ENCODE results near the gene TRIM38.

The TRIM38 gene

DNA sequence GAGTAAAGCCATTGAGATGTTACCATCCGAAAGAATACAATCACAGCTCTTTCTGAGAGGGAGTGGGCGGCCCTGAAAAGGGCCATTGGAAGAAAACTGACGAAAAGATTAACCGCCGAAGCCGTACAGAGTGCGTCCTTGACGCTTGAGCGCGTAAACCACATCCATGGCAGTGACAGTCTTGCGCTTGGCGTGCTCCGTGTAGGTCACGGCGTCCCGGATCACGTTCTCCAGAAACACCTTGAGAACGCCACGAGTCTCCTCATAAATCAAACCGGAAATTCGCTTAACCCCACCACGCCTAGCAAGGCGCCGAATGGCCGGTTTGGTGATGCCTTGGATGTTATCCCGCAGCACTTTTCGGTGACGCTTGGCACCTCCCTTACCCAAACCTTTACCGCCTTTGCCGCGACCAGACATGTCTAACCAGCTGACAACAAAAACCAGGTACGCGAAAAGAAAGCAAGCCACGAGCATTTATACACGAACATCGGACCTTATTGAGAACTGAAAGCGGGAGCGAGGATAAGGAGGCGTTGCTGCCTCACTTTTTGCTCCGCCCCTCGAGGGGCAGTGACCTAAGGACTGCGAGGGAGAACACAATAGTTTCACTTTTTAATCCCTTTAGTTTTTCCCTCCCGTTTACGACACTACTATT is 64.4 kb downstream of the TRIM38 start:
- peak; percentile 92 to 93 for DNase-seq (ENCODE audit: low read depth in 2 of 2)

DNA sequence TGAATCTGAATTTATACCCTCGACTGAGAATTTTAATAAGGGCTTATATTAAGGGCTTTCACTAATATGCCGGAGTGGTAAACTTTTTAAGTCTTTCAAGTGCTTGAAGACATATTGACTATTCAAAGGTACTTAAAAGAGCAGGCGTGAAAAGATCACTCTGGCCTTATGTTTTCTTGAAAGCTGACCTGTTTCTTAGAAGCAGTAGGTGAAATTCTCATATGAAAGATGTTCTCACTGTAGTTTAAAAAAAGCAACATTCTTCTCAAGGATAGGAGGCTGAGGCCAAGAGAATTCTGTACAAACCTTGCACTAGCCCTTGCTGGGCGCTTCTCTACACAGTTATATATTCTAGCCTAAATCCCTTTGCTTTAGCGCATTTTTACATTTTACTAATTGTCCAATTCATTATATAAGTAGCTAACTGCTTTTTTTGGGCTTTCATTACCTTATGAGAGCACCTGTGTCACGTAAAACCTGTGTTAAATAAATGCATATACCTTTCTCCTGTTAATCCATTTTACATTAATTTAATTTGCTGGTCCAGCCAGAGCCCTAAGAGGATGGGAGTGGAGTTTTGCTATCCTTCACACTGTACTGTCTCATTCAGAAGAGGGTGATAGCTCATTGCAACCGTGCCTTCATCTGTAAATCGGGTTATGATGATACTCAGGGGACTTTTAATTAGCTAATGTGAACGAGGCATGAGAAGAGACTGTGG is 65.0 kb downstream of the TRIM38 start:
- no peak for DNase-seq (ENCODE audit: low read depth in 2 of 2)

DNA sequence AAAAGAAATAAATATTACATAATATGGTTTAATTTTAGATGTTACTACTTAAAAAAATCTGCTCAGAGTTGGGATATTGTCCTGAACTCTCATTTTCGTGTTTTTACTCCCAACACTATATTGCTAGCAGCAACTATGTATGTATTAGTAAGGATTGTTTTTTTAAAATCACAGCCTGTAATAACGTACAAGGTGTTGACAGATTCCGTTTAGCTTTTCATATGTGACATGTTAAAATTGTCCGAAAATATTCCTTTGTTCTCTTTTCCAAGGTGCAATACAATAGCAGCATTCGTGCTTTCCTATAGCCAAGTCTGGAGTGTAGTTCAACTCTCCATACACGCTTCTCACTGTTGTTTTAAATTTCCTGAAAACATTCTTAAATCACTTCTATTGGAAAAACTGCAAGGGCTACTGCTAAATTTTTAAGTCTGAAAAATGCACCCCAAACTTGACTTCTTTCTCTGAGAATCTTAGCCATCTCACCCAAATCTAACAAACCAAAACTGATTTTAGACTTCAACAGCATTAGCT is 65.7 kb downstream of the TRIM38 start:
- DNase-seq (ENCODE audit: low read depth in 2 of 2): no peak

DNA sequence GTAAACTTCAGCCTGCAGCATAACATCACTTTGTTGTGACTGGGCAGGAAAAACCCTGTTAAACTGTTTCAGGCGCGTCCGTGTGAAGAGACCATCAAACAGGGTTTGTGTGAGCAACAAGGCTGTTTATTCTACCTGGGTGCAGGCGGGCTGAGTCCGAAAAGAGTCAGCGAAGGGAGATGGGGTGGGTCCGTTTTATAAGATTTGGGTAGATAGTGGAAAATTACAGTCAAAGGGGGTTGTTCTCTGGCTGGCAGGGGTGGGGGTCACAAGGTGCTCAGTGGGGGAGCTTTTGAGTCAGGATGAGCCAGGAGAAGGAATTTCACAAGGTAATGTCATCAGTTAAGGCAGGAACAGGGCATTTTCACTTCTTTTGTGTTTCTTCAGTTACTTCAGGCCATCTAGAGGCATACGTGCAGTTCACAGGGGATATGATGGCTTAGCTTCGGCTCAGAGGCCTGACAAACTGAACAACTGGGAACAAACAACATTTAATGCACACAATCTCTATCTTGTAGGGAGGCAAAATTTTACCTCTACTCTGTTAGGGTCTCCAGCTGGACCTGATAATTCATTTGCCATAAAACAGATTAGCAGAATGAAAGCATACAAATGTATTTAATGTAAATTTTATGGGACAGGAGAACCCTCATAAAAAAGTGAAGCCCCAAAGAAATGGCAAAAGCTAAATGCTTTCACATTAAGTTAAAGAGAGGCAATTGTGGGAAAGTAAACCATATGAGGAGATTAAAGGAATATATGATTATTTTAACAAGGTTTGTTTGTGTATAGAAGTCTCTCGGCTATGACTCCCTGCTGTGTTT is 66.4 kb downstream of the TRIM38 start:
- no peak for DNase-seq (ENCODE audit: low read depth in 2 of 2)

DNA sequence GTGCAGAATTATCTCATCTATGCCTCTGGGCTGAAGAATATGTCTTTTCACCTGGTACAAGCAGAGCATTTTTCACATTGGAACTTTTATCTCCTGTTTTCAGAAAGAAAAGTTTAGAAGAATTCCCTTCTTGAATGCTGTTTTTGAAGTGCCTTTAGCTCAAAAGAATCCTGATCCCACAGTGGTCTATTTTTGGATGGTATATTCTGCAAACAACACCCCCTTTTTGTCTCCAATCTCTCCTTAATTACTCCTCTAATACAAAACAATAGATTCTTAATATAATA is 66.9 kb downstream of the TRIM38 start:
- no peak for DNase-seq (ENCODE audit: low read depth in 2 of 2)

DNA sequence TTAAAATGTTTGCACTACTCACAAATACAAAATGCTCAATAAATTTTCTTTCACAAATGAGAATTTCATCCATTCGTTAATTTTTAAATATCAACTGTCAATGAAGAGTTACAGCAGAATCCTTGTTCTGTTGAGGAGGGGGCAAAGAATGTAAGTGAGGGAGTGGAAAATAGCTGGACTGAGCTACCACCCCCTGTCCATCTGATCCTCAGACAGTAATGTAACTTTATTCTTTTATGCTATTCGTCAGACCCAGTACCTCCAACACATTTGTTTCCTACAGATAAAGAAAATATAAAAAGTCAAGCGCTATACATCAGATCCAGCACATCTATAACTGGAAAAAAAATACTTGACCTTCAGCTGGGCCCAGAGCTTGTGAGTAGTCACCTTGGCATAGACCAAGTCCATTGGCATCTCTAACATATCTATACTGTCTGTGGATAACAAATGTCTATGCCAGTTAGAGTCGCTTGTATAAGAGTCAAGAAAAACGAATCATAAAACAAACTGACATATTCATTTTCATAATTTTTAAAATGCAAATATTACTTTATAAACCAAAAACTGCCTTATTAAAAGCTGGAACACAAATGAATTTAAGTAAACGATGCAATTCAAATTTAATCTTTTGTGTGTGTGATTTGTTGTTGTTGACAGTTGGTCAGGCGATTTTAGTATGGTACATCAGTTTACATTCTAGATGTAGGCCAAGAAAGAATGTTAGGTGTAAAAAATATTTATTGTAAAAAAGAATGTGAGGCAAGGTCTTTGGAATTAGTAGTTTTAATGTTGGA is 67.5 kb downstream of the TRIM38 start:
- DNase-seq (ENCODE audit: low read depth in 2 of 2): no peak

DNA sequence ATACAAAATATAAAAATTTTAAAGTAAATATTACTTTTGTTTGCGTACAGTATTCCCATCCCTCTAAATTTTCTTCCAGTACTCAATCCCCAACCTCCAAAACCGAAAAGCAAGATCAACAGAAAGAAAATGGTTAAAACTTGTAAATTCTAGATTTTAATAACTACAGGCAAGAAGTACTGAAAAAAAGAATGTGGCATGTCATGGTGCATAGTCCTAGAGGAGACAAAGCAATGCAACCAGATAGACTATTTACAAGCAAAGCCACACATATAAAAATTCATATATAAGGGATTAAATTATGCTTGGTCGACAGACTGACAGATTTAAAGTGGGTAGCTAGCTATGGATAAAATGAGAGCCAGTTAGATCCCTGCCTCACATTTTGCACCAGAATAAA is 68.1 kb downstream of the TRIM38 start:
- DNase-seq (ENCODE audit: low read depth in 2 of 2): no peak

DNA sequence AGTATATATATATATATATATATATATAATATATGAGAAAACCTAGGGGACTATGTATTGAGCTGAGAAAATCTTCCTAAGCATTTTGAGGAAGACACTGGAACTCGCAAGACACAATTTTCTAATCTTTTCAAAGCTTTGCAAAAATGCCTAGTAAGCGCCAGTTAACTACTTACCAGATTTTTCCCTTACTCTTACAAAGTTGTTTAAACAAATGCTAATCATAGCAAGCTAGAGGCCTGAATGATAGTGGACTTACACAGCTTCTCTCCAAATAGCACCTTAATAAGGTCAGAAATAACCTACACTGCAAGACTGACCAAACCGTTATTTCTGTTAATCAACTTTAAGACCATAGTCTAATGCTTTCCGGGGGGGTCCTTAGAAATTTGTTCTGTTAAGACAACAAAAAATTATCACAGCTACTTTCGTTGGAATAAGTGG is 68.6 kb downstream of the TRIM38 start:
- DNase-seq (ENCODE audit: low read depth in 2 of 2): no peak

DNA sequence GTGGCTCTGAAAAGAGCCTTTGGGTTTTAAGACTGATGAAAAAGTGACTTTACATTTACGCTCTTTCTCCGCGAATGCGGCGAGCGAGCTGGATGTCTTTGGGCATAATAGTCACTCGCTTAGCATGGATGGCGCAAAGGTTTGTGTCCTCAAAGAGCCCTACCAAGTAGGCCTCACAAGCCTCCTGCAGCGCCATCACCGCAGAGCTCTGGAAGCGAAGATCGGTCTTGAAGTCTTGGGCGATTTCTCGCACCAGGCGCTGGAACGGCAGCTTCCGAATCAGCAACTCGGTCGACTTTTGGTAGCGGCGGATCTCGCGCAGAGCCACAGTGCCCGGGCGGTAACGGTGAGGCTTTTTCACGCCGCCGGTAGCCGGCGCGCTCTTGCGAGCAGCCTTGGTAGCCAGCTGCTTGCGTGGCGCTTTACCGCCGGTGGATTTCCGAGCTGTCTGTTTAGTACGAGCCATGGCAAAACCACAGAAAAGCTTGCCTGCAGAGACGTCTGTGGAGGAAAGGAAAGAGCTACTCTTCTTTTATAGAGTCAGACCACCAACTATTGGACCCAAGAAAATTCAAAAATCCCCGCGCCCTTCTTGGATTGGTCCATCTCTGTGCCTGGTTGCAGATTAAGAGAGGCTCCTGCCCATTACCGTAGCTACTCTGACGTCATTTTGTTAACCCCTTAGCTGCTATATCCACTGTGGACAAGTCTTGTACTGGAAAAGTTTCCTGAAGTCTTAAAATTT is 69.2 kb downstream of the TRIM38 start:
- DNase-seq (ENCODE audit: low read depth in 2 of 2): peak; percentile 90 to 92

DNA sequence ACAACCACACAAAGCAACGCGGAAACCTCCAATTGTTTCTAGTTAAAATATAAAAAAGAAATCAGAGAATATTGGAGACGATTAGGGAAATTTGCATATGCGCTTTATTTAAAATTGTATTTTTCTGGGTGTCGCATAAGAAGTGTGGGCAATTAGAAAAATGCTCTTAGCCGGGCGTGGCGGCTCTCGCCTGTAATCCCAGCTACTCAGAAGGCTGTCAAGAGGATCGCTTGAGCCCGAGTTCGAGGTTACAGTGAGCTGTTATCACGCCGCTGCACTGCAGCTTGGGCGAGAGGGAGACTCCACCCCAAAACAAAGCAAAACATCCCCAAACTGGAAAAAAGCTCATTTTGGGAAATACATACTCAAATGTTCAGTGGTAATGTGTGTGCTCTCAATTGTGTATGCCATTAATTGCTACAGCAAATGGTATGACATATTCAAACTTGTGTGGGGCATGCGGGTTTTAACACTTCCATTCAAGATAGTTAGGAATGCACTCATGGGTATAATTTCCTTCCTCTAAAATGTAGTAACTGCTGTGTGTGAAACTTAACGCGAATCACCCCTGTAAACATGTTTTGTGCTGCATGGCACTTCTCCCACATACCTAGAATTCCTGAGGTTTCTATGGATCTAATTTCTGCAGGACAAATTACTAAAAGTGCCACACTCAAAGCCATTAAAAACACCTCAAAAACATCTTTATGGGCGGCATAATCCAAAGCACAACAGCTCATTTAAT is 69.9 kb downstream of the TRIM38 start:
- no peak for DNase-seq (ENCODE audit: low read depth in 2 of 2)

DNA sequence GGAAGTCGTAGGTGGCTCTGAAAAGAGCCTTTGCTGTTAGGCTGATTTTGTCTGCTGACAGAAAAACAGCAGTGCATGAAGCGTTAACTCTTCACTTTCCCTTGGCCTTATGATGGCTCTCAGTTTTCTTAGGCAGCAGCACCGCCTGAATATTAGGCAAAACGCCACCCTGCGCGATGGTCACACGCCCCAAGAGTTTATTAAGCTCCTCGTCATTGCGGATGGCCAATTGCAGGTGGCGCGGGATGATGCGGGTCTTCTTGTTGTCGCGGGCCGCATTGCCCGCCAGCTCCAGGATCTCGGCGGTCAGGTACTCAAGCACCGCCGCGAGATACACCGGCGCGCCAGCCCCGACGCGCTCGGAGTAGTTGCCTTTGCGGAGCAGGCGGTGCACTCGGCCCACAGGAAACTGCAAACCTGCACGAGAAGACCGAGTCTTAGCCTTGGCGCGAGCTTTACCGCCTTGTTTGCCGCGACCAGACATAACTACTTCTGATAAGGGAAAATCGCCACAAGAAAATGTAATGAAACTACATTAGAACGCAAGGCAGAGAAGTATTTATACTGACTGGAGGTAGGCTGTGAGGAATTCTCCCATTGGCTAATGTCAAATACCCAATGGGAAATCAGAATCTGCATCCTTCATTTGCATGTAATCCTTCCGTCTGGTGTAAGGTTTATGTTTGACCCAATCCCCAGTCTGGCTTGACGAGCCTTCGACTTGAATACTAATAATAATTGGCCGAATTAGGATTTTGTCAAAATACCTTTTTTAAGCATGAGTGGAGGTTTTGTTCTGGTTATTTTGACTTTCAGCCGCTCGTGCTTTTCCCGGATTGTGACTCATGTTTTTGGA is 70.7 kb downstream of the TRIM38 start:
- peak; percentile 96 to 97 for DNase-seq (ENCODE audit: low read depth in 2 of 2)

DNA sequence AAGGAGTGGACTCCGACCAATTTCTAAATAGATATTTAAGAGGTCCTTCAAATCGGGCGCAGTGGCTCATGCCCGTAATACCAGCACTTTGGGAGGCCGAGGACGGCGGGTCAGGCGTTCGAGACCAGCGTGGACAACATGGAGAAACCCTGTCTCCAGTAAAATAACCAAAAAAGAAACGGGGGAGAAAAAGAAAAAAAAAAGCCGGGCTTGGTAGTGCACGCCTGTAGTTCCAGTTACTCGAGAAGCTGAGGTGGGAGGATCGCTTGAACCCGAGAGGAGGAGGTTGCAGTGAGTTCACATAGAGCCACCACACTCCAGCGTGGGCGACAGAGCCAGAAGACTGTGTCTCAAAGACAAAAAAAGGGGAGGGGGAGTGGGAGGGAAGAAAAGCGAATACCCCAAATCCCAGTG is 71.3 kb downstream of the TRIM38 start:
- DNase-seq (ENCODE audit: low read depth in 2 of 2): no peak

DNA sequence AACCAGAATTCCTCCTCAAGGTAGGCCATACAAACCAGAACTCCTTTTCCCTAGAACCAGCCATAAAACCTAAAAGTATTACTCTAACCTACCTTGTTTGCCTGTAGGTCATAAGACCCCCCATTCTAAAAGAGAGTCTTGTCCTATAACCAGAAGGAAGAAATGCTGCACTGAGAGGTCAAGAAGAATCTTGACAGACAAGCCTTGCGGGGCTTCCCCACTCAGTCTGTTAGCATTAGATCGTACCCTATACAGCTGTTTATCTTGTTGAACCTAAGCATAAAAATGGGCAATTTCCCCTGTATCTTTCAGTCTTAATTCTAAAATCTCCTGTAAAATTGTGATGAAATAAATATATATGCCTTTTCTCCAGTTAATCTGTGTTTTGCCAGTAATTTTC is 72.3 kb downstream of the TRIM38 start:
- no peak for DNase-seq (ENCODE audit: low read depth in 2 of 2)

Measured in fibroblast of skin of left biceps (primary cell).